ENCODE measurements around the gene MXD4. TPM values are rescaled to one million over a fixed set of nuclear protein-coding genes. Genes with fewer than 3 reads are reported as not detected.

MXD4 gene
- total RNA-seq, 1 experiment from 2014 or later, result 20.4 TPM

DNA sequence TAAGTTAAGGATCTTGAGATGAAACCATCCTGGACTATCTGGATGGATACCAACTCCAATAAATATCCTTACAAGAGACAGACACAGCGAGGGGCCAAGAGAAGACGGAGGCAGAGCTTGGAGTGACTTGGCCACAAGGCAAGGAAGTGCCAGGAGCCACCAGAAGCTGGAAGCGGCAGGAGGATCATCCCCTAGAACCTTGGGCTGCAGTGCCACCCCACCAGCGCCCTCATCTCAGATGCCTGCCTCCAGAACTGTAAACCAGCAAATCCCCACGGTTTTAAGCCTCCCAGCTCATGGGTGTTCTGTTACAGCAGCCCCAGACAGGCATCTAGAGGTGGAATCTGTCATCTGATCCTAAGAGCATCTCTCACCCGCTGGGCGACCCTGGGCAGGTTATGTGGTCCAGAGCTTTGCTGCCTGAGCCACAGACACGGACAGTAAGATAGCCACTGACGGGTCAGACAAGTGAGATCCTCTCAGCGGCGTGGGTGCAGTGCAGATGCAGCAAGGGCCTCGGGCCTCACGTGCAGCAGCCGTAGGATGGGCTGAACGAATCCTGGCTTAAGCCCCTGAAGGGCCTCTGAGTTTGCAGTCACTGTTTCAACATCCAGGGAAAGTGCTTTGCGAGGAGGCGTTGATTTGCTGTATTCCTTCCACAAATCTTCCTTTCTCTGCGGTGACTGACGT, 25.1 kb upstream of the MXD4 start:
- H3K4me1 Mint-ChIP-seq, result no peaks in the 10 kb centered on the region; the same call in 1 of the 2 replicates
- POLR2A ChIA-PET, result no interaction called here
- no peak for DNase-seq (ENCODE audit: low spot score)
- CTCF ChIA-PET, result interaction anchor here (0.8 to 2.4 kb wide), 5 partner anchors 18 to 154 kb away, joined by 3 to 6 read pairs (median 3); no protein-coding TSS in a partner anchor
- no peak overlapping the region for H3K27ac Mint-ChIP-seq
- no peak overlapping the region for H3K4me3 Mint-ChIP-seq
- no peaks in the 10 kb centered on the region for H3K36me3 Mint-ChIP-seq
- H3K27me3 Mint-ChIP-seq (ENCODE audit: low read depth), result no peaks in the 10 kb centered on the region; the same call in 1 of the 2 replicates
- TF ChIP-seq, protein P1, sequence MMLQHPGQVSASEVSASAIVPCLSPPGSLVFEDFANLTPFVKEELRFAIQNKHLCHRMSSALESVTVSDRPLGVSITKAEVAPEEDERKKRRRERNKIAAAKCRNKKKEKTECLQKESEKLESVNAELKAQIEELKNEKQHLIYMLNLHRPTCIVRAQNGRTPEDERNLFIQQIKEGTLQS (CRISPR knock-in tag; conservative IDR thresholded peaks at IDR 0.05), result no peak
- TF ChIP-seq NFYB (CRISPR knock-in tag; conservative IDR thresholded peaks at IDR 0.05; ENCODE audit: low read depth), result no peak
- no peak for TF ChIP-seq ELF4 (CRISPR knock-in tag; IDR thresholded peaks at IDR 0.05; ENCODE audit: low read depth)
- no peak for TF ChIP-seq ATF1 (CRISPR knock-in tag; IDR thresholded peaks at IDR 0.05)
- no peak for TF ChIP-seq E2F5 (CRISPR knock-in tag; IDR thresholded peaks at IDR 0.05)
- TF ChIP-seq FOXK1 (CRISPR knock-in tag; IDR thresholded peaks at IDR 0.05), result no peak
- no peak for TF ChIP-seq SMAD4 (CRISPR knock-in tag; IDR thresholded peaks at IDR 0.05)
- TF ChIP-seq, protein P2, sequence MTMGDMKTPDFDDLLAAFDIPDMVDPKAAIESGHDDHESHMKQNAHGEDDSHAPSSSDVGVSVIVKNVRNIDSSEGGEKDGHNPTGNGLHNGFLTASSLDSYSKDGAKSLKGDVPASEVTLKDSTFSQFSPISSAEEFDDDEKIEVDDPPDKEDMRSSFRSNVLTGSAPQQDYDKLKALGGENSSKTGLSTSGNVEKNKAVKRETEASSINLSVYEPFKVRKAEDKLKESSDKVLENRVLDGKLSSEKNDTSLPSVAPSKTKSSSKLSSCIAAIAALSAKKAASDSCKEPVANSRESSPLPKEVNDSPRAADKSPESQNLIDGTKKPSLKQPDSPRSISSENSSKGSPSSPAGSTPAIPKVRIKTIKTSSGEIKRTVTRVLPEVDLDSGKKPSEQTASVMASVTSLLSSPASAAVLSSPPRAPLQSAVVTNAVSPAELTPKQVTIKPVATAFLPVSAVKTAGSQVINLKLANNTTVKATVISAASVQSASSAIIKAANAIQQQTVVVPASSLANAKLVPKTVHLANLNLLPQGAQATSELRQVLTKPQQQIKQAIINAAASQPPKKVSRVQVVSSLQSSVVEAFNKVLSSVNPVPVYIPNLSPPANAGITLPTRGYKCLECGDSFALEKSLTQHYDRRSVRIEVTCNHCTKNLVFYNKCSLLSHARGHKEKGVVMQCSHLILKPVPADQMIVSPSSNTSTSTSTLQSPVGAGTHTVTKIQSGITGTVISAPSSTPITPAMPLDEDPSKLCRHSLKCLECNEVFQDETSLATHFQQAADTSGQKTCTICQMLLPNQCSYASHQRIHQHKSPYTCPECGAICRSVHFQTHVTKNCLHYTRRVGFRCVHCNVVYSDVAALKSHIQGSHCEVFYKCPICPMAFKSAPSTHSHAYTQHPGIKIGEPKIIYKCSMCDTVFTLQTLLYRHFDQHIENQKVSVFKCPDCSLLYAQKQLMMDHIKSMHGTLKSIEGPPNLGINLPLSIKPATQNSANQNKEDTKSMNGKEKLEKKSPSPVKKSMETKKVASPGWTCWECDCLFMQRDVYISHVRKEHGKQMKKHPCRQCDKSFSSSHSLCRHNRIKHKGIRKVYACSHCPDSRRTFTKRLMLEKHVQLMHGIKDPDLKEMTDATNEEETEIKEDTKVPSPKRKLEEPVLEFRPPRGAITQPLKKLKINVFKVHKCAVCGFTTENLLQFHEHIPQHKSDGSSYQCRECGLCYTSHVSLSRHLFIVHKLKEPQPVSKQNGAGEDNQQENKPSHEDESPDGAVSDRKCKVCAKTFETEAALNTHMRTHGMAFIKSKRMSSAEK (CRISPR knock-in tag; IDR thresholded peaks at IDR 0.05; ENCODE audit: borderline replicate concordance), result no peak
- no peak for TF ChIP-seq ZNF263 (CRISPR knock-in tag; IDR thresholded peaks at IDR 0.05; ENCODE audit: low read depth)
- TF ChIP-seq, protein P3, sequence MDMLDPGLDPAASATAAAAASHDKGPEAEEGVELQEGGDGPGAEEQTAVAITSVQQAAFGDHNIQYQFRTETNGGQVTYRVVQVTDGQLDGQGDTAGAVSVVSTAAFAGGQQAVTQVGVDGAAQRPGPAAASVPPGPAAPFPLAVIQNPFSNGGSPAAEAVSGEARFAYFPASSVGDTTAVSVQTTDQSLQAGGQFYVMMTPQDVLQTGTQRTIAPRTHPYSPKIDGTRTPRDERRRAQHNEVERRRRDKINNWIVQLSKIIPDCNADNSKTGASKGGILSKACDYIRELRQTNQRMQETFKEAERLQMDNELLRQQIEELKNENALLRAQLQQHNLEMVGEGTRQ (CRISPR knock-in tag; IDR thresholded peaks at IDR 0.05), result no peak
- no peak for TF ChIP-seq GABPB1 (CRISPR knock-in tag; IDR thresholded peaks at IDR 0.05)
- no peak for TF ChIP-seq ZNF512 (CRISPR knock-in tag; IDR thresholded peaks at IDR 0.05; ENCODE audit: borderline replicate concordance)
- TF ChIP-seq, protein P4, sequence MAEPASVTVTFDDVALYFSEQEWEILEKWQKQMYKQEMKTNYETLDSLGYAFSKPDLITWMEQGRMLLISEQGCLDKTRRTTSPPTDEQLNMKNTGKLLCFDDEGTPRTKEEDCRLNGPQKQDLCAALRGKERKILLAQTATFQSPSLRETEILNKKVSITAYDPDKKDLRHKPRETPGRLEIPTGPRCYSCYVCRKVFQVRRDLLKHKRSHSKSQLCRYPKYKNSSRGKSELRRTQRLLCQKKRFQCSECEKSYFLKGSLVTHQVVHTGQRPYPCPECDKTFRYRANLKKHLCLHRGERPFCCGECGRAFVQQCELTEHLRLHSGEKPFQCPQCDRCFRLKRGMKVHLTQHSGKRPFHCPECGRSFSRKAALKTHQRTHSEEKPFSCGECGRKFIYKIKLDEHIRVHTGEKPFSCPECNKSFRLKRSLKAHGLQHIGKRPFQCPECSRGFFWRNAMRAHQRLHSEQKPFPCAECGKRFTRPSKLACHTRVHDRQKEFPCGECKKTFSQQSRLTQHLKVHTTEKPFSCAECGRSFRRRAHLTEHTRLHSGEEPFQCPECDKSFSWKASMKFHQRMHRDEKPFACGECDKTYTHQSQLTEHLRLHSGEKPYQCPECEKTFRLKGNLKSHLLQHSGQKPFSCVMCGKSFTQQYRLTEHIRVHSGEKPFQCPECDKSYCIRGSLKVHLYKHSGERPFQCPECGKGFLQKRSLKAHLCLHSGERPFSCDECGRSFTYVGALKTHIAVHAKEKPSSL (CRISPR knock-in tag; conservative IDR thresholded peaks at IDR 0.05), result no peak
- no peak for TF ChIP-seq OVOL2 (CRISPR knock-in tag; IDR thresholded peaks at IDR 0.05; ENCODE audit: borderline replicate concordance)
- no peak for TF ChIP-seq CREB1 (CRISPR knock-in tag; IDR thresholded peaks at IDR 0.05)
- TF ChIP-seq ZNF317 (CRISPR knock-in tag; IDR thresholded peaks at IDR 0.05; ENCODE audit: borderline replicate concordance, low read depth), result no peak
- TF ChIP-seq, protein P5, sequence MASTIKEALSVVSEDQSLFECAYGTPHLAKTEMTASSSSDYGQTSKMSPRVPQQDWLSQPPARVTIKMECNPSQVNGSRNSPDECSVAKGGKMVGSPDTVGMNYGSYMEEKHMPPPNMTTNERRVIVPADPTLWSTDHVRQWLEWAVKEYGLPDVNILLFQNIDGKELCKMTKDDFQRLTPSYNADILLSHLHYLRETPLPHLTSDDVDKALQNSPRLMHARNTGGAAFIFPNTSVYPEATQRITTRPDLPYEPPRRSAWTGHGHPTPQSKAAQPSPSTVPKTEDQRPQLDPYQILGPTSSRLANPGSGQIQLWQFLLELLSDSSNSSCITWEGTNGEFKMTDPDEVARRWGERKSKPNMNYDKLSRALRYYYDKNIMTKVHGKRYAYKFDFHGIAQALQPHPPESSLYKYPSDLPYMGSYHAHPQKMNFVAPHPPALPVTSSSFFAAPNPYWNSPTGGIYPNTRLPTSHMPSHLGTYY (CRISPR knock-in tag; IDR thresholded peaks at IDR 0.05), result no peak
- TF ChIP-seq PRRX2 (CRISPR knock-in tag; IDR thresholded peaks at IDR 0.05), result no peak
- no peak for TF ChIP-seq RORB (CRISPR knock-in tag; IDR thresholded peaks at IDR 0.05)
- TF ChIP-seq ZNF281 (CRISPR knock-in tag; IDR thresholded peaks at IDR 0.05), result no peak
- no peak for ATAC-seq
- no peaks in the 10 kb centered on the region for H3K9me3 Mint-ChIP-seq

Data from WTC11 (cell line).